GM18870 (cell line): Measurements from ENCODE around the gene TMEM161A.
A peak's percentile ranks its signal among the peaks of the same experiment; 100 is the strongest.
"Not testable (repeated sequence)": the region's sequence is repeated elsewhere in the genome, so short reads cannot be mapped to it uniquely, and the experiment has no call there.

Experiments used
- ATAC-seq: cut with Tn5 transposase; IDR thresholded peaks from one replicate; pipeline ENCODE4 v1.9.1; 2021; ENCODE audit warnings: moderate library complexity; ENCODE audit not compliant: unreplicated experiment

The TMEM161A gene

GRCh38 chr19:19155495-19156219 lies 17.4 kb upstream of the TMEM161A start:
- no peak for ATAC-seq

GRCh38 chr19:19154768-19155494 lies 16.7 kb upstream of the TMEM161A start:
- ATAC-seq, result no peak

- ATAC-seq, result no peak
These were observed 14.5 kb upstream of the TMEM161A start for GRCh38 chr19:19152668-19153384.

- peak; percentile 42 for ATAC-seq
These were observed 13.1 kb upstream of the TMEM161A start for GRCh38 chr19:19151418-19151817.

GRCh38 chr19:19149435-19149834 lies 11.2 kb upstream of the TMEM161A start:
- ATAC-seq, result no peak

GRCh38 chr19:19148504-19148903 lies 10.2 kb upstream of the TMEM161A start:
- ATAC-seq, result not testable (repeated sequence)

GRCh38 chr19:19147344-19147743 lies 9.1 kb upstream of the TMEM161A start:
- ATAC-seq, result no peak

- ATAC-seq, result no peak
These were observed 8.6 kb upstream of the TMEM161A start for GRCh38 chr19:19146865-19147264.

- ATAC-seq, result no peak
These were observed 7.7 kb upstream of the TMEM161A start for GRCh38 chr19:19145684-19146608.

GRCh38 chr19:19145281-19145680 lies 7.0 kb upstream of the TMEM161A start:
- ATAC-seq, result no peak

GRCh38 chr19:19142347-19142746 lies 4.1 kb upstream of the TMEM161A start:
- ATAC-seq, result no peak

- ATAC-seq, result no peak
These were observed 2.2 kb upstream of the TMEM161A start for GRCh38 chr19:19140476-19140875.

GRCh38 chr19:19139876-19140229 lies 1.6 kb upstream of the TMEM161A start:
- no peak for ATAC-seq

- ATAC-seq, result no peak
These were observed 646 bp downstream of the TMEM161A start for GRCh38 chr19:19137556-19138108.

- not testable (repeated sequence) for ATAC-seq
These were observed 2.6 kb downstream of the TMEM161A start for GRCh38 chr19:19135713-19136112.

- ATAC-seq, result no peak
These were observed 3.6 kb downstream of the TMEM161A start for GRCh38 chr19:19134687-19135158.

GRCh38 chr19:19133985-19134384 lies 4.3 kb downstream of the TMEM161A start:
- no peak for ATAC-seq

GRCh38 chr19:19132912-19133311 lies 5.4 kb downstream of the TMEM161A start:
- no peak for ATAC-seq

- ATAC-seq, result no peak
These were observed 6.3 kb downstream of the TMEM161A start for GRCh38 chr19:19131989-19132388.

- no peak for ATAC-seq
These were observed 12.2 kb downstream of the TMEM161A start for GRCh38 chr19:19126102-19126501.
